Endothelial cell of hepatic sinusoid (primary cell): ENCODE results near the gene MELK.

ENCODE experiments used
- in situ Hi-C: cut with HindIII; loops from 2 replicates; pipeline ENCODE4 v1.10.0; 2017; ENCODE audit warnings: low sequenced_read_pairs

MELK gene

DNA sequence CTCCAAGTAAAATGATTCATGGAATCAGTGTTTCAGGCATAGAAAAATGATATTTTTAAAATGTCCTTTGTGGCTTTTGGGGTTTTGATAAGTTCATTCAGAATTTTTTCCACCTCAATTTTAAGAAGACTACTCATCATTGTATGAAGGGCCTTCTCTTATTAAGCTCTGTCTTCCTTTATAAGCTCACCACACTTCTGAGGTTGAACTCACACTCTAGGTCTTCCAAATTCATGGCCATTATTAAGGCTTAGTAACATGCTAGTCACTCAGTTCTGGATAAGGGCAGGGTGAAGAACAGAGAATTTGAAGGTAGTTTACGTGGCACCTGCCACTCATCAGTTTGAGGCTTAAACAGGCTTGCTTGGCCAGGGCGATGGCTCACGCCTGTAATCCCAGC is 4.2 kb downstream of the MELK start:
- in situ Hi-C loops, result no loop called here

DNA sequence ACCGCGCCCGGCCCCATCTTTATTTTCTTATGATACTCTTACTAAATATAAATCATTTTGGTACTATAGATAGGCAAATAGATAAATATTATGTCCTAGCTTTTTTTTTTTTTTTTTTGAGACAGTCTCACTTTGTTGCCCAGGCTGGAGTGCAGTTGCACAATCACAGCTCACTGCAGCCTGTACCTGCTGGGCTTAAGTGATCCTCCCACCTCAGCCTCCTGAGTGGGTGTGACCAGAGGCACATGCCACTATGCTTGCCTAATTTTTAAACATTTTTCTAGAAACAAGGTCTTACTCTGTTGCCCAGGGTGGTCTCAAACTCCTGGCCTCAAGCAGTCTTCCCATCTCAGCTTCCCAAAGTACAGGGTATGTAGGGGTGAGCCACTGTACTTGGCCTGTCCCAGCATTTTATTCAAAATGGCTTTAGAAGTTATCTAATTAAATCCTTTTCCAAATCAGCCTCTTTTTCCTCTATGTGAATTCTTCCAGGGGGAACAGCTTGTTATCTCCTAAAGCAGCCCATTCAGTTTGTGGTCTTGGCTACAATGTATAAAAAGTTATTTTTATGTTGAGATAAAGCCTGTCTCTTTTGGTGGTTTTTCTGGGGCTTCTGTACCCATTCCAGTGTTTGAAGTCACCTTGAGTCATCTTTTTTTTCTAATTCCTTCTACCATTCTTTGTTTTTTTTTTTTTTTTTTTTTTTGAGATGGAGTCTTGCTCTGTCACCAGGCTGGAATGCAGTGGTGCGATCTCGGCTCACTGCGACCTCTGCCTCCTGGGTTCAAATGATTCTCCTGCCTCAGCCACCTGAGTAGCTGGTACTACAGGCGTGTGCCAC is 12.1 kb downstream of the MELK start:
- in situ Hi-C loops, result no loop called here

DNA sequence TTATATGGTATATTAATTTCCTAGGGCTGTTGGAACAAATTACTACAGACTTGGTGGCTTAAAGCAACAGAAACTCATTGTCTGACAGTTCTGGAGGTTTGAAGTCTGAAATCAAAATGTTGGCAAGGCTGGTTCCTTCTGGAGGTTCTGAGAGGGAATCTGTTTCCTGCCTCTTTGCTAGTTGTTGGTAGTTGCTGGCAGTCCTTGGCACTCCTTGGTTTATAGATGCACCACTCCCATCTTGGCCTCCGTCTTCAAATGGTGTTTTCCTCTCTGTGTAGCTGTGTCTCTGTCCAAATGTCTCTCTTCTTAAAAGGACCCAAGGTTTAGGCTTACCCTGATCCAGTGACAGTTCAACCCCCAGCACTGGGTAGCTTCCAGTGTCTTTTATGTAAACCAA is 17.5 kb downstream of the MELK start:
- in situ Hi-C loops, result no loop called here

DNA sequence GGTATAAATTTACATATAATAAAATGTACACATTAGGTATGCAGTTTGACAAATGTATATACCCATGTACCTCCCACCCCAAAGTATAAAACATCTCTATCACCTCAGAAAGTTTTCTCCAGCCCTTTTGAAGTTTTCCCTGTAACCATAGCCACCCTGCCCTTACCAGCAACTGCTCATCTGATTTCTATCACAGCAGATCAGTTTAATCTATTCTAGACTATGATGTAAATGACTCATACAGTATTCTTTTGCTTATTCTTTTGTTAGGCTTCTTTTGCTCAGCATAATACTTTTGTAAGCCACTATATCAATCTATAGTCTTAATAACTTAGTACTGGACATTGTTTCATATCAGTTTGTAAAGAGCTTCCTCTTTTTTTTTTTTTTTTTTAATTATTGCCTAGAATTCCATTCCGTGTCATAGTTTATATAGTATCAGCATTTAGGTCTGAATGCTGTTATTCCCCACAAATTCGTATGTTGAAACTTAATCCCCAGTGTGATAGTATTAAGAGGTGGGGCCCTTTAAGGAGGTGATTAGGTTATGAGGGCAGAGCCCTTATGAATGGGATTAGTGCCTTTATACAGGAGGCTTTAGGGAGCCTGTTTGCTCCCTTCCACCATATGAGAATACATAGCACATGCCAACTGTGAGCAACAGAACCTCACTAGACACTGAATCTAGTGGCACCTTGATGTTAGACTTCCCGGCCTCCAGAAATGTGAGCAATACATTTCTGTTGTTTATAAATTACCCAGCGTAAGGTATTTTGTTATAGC is 20.3 kb downstream of the MELK start:
- in situ Hi-C loops, result no loop called here

DNA sequence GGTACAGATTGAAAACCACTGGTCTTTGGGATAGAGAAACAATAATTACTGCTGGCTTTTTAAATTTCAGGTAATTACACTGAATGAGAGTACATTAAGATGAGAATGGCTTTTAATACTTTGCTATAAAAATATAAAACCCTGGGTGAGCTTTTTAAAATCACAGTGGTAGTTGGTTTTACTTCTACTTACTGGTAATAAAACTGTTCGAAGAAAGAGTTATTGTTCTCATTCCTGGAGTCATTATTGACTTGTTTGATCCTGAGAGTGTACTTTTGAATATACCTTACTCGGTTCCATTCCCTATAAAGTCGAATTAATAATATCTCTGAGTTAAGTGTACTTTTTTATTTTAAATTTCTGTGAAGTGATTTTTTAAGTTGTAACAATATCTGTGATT is 21.5 kb downstream of the MELK start:
- in situ Hi-C loops, result no loop called here

DNA sequence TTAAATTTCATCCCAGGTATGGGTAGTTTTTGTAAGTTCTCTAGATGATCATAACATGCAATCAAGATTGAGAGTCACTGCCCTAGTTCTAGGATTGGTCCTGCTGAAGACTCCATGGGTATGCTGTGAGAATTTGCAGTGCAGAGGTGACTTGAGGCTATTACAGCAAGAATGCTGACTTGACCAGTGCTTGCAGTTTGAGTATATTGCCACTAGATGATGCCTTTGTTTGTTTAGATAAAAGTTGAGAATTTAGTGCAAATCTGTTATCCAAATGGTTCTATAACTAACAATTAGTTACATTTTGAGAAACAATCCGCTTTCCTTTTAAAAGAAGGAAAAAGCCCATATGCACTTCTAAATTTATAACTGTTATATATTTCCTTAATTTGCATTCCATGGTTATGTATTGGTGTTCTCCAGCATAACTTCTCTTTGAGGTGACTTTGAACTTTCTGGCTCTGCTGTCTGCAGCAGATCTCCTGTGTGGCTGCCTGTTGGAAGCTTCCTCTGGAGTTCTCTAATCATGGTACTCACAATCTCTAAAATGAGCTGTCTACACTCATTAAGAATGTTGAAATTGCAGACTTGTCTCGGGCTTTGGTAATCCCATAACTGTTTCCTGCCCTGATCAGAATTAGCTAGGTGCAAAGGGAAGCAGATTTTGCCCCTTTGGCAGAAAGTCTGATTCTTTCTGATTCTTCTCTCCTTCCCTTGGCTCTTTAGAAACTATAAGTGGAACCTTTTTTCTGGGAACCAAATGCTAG is 24.9 kb downstream of the MELK start:
- in situ Hi-C loops, result no loop called here

DNA sequence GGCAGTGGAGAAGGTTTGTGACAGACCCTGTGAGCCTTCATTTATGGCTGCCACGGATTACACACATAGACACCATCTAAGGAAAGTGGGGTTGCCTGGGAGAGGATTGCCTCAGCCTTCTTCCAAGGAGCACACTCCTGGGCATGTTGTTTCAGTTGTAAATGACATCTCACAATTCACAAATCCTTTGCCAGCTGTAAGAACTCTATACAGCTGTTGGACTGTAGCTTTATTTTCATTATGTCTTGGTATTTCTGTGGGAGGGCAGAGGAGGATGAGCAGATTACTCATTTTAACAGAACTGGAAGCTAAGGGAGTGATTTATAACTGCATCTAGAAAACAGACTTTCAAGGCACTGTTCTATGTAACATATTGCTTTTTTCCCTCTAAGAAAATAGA is 25.6 kb downstream of the MELK start:
- in situ Hi-C loops, result no loop called here

DNA sequence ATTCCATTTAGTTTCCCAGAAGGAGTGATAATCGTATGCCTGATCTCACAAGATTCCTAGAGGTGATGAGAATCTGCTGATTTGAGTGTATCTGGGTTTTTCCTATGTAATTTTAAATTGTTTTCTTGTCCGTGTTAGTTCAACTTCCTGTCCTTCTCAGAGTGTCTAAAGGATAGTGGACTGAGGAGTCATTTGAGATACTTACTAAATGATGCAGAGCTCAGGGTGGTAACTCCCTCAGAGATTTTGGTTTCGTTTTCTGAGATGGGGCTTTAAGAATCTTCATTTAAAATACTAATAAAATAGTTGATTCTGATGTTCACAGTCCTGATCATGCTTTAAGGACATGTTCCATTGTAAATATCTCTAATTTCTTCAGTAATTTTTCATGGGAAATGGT is 30.3 kb downstream of the MELK start:
- in situ Hi-C loops, result no loop called here

DNA sequence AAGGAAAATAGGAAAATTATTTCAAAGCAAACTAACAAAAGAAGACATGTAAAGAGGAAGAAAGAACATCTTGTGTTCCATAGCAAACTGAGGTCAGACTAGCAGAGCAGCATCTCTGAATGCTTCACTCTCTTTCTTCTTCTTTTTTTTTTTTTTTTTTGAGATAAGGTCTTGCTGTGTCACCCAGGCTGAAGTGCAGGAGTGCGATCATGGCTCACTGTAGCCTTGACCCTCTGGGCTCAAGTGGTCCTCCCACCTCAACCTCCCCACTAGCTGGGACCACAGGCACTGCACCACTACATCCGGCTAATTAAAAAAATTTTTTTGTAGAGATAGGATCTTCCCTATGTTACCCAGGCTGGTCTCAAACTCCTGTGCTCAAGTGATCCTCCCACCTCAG is 36.6 kb downstream of the MELK start:
- in situ Hi-C loops, result no loop called here

DNA sequence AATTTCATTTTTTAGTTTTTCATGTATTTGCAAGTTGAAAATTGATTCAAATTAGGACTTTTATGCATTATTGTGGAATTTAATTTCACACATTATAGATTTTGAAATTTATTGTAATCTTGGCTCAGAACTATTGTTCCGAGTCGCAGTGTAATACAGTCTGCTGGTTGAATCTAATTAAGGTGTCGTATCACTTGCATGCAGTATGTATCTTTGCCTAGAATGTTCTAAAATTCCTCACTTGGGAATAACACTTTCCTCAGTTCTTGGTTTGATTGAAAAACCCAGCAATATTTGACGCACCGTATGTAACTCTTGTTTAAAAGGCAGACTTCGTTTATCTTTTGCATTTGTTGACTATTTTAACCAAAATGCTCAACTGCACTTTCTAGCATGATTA is 49.4 kb downstream of the MELK start:
- in situ Hi-C loops, result no loop called here

DNA sequence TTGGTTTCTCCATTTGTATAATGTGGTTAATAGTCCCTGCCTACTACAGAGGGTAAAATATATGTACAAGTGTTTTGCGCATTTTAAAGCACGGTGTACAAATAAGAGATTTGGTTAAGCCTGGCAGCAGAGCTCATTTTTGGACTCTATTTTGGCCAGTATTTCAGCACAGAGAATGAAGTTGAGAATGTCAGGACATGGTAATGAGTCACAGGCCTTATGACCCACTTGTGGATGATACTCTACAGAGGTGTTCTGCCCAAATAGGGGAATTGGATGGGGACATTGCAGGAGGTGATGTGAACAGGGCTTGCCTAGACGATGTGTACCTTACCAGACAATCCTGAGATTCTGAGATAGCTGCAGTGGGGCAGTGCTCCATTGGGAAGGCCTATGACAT is 50.6 kb downstream of the MELK start:
- in situ Hi-C loops, result no loop called here

DNA sequence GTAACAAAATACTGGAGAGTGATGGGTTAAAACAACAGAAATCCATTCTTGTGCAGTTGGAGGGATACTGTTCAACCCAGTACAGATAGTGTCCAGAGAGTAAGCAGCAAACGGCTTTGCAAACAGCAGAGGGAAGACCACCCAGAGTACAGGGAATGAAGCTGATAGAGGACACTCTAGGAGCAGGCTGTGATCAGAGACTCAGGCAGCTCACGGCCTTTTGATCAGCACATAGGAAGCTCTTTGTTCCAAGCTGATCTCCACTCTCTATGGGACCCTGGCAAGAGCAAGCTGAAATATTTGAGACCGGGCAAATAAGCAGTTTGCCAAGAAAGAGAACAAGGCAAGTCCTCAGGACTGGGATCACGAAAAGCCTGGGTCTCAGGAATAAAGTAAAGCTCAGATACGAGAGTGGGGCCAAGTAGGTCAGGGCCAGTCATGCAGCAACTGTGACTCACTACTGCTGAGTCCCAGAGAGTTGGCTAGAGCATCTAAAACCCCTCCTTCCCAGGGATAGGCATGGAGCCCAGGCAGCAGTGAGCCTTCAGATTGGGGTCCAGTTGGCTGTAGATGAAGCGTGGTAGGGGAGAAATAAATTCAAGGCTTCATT is 52.4 kb downstream of the MELK start:
- in situ Hi-C loops, result no loop called here

DNA sequence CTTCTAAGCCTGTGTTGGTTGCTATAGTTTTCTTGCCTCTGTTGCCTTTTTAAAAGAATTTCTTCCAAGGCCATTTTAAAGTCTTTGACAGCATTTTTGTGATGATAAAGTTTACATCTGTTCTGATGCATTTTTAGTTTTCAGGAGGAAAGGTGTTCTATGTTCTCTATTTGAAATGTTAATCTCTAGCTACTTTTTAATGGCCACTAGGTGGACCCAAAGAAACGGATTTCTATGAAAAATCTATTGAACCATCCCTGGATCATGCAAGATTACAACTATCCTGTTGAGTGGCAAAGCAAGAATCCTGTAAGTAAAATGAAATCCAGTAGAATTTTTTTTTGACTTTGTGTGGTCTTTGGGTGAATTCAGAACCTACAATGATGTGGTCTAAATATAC is 60.2 kb downstream of the MELK start:
- in situ Hi-C loops, result no loop called here

DNA sequence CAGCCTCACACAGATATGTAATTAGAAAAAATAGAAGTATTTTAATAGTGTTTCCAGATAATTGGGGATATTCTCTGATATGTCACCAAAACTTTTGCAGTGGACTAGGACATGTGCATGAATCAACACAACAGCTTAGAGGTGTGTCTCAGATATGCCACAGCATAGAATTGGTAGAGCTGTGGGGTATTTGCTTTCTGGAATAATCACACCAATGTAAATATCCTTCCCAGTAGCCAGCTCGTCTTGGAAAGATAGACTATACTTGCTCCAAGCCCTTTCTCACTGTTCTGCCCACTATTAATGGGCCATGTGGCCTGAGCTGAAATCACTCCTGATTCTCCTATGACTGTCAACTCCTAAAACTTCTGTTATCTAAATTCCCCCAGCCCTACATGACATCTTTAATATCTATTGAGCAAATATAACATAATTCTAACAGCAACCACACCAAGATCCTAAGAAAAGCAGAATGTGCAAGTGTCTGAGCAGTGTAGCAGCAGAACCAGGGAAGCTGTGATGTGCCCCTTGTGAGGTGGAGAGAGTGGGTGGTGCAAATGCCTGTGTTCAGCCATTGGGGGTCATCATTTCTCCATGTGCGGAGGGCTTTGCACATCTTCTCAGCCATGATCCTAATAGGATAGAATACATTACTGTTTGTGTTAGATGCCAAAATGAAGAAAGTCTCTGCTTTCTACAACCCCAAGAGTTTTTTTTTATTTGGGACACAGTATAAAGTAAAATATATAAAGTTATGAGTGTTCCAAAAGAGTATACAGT is 65.0 kb downstream of the MELK start:
- in situ Hi-C loops, result no loop called here

DNA sequence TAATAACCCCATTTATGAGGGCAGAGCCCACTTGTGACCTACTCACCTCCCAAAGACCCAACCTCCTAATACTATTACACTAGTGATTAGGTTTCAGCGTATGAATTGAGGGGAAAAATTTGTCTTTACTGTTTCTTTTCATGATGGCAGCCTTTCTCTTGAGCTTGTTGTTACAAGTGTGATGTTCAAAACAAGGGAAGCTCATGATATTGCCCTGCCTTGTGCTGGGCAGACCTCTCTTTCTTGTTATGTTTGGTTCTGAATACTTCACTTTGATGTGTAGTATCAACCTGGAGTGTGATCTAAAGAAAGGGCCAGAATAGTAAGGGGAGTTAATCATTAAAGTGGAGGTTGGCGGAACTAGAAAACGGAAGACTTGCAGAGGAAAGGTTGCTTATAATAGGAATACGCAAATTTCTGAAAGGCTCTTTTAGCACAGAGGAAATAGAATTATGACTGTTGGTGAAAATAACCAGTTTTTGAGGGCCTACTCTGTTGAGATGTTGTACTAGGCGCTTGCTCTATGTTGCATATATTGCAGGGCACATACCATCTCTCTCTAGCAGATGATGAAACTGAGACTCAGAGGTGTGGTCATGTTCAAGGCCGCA is 68.2 kb downstream of the MELK start:
- in situ Hi-C loops, result no loop called here

DNA sequence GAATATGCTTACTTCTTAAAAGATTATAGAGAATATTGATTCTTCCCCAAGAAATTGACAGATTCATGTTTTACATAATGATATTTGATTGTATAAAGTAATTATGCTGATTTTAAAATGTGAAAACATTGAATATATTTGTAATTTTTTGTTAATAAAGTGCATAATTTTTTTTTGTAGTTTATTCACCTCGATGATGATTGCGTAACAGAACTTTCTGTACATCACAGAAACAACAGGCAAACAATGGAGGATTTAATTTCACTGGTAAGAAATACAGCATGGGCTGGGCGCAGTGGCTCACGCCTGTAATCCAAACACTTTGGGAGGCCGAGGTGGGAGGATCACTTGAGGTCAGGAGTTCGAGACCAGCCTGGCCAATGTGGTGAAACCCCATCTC is 70.1 kb downstream of the MELK start:
- in situ Hi-C loops, result no loop called here

DNA sequence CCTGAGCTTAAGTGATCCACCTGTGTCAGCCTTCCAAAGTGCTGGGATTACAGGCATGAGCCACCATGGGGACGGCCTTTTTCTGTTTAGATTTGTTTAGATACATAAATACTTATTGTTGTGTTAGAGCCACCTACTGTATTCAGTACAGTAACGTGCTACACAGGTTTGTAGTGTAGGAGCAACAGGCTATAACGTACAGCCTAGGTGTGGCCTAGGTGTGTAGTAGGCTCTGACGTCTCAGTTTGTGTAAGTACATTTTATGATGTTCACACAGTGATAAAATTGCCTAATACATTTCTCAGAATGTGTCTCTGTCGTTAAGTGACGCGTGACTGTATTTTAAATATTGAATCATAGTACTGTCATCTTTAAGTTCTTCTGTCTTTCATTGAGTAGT is 84.1 kb downstream of the MELK start:
- in situ Hi-C loops, result no loop called here

DNA sequence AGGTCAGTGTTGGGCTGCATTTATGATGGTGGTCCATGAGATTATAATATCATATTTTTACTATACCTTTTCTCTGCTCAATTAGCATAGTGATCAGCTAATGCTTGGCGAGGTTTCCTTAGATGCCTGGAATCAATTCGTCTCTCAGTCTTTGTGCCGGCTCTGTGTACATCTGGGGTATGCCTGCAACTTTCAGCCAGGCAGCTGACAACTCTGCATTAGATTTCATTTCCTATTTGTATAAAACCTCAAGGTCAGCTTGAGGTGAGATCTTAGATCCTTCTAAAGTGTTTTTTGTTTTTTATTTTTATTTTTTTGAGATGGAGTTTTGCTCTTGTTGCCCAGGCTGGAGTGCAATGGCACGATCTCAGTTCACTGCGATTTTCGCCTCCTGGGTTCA is 86.8 kb downstream of the MELK start:
- in situ Hi-C loops, result no loop called here

DNA sequence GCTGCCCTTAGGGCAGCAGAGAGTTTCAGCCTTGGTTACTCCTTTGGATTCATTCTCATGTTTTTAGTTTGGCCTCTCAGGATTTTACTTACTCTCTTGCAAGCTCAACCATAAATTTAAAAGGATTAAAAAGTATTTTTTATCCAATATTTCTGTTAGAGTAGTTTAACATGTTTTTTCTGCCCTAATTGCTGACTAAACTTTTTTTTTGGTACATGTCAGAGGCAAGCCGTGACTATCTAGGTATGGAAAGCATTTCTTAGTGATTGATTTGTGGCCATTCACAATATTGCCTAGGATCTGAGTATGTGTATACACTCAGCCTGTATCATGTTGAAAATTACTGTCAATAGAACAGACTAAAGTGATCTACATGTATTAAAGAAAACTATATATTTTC is 92.1 kb downstream of the MELK start:
- in situ Hi-C loops, result loop anchor here (10.0 kb wide), 1 partner anchor 200 kb away; no protein-coding TSS in a partner anchor

DNA sequence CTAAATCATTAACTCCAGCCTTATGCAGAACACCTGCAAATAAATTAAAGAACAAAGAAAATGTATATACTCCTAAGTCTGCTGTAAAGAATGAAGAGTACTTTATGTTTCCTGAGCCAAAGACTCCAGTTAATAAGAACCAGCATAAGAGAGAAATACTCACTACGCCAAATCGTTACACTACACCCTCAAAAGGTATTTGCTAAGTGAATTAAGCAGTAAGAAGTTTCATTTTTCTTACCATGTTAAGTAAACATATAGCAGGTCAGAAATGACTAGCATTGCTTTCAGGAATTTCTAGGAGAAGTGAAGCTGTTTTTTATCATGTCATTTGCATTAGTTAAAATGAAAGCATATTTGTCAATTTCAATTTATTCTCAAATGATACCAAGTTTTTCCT is 92.7 kb downstream of the MELK start:
- in situ Hi-C loops, result loop anchor here (10.0 kb wide), 1 partner anchor 199 kb away; no protein-coding TSS in a partner anchor
